ENCODE data around the gene GTF2H4. TPM values are rescaled to one million over a fixed set of nuclear protein-coding genes. Genes with fewer than 3 reads are reported as not detected.

The GTF2H4 gene
- polyA plus RNA-seq, 1 donor from 2014 or later: 101 TPM

DNA sequence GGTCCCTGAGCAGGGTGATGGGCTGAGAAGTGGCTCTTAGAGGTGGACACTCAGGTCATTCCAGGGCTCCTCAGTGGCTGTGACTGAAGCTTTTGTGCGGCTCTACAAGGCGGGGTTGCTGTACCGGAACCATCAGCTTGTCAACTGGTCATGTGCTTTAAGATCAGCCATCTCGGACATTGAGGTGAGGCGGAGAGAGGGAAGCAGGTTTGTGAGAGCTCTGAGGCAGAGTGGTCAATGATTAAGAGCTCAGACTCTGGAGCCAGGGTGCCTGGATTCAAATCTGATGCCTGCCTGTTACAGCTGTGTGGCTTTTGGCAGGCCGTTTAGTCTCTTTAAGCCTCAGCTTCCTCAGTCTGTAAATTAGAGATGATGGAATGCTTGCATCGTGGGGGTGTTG, 9.0 kb downstream of the GTF2H4 start:
- Histone ChIP-seq H3K79me2 (replicated peaks; ENCODE audit: insufficient read depth, low read length) (no peaks in the 10 kb centered on the region), H3K9ac (ENCODE audit: low read length) (no peak overlapping the region), H3K9me2 (ENCODE audit: insufficient read depth, low read length) (no peaks in the 10 kb centered on the region), H3K27ac (ENCODE audit: low read length) (no peak overlapping the region), H4K20me1 (ENCODE audit: insufficient read depth) (no peaks in the 10 kb centered on the region), H3K36me3 (ENCODE audit: insufficient read depth, low read length) (peaks cover 7% of the 10 kb centered on the region), H3K4me3 (ENCODE audit: low read length) (no peak overlapping the region), H3K4me2 (ENCODE audit: low read length) (no peak overlapping the region), H3K27me3 (ENCODE audit: insufficient read depth, low read depth, low read length) (no peaks in the 10 kb centered on the region), H3F3A (ENCODE audit: insufficient read depth, low read length, poor library complexity, severe bottlenecking) (no peaks in the 10 kb centered on the region), H2AFZ (ENCODE audit: low read depth, low read length) (no peak overlapping the region), H3K9me3 (ENCODE audit: low read length) (no peaks in the 10 kb centered on the region)
- TF ChIP-seq EP300 (conservative IDR thresholded peaks at IDR 0.05; ENCODE audit: poor library complexity, severe bottlenecking) (no peak), TAF1 (IDR thresholded peaks at IDR 0.05; ENCODE audit: low read depth) (no peak), MXI1 (conservative IDR thresholded peaks at IDR 0.05; ENCODE audit: poor library complexity, severe bottlenecking) (no peak)
- TF ChIP-seq, protein P1, sequence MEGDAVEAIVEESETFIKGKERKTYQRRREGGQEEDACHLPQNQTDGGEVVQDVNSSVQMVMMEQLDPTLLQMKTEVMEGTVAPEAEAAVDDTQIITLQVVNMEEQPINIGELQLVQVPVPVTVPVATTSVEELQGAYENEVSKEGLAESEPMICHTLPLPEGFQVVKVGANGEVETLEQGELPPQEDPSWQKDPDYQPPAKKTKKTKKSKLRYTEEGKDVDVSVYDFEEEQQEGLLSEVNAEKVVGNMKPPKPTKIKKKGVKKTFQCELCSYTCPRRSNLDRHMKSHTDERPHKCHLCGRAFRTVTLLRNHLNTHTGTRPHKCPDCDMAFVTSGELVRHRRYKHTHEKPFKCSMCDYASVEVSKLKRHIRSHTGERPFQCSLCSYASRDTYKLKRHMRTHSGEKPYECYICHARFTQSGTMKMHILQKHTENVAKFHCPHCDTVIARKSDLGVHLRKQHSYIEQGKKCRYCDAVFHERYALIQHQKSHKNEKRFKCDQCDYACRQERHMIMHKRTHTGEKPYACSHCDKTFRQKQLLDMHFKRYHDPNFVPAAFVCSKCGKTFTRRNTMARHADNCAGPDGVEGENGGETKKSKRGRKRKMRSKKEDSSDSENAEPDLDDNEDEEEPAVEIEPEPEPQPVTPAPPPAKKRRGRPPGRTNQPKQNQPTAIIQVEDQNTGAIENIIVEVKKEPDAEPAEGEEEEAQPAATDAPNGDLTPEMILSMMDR (IDR thresholded peaks at IDR 0.05; ENCODE audit: poor library complexity, severe bottlenecking): no peak

DNA sequence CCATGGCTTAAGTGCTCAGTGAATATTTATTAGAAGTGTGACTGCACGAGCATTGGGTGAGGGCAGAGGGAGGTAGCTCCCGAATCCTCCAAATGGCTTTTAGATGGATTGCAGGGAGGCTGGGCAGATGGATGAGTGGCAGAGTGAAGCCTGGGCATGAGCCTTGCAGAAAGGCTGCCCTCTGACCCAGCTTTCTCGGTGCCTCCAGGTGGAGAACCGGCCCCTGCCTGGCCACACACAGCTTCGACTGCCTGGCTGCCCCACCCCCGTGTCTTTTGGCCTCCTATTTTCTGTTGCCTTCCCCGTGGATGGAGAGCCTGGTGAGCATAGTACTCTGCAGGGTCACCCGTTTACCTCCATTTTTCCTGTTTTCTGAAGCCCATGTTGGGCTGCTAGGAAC, 9.5 kb downstream of the GTF2H4 start:
- Histone ChIP-seq H3K27me3 (ENCODE audit: insufficient read depth, low read depth, low read length) (no peaks in the 10 kb centered on the region), H3F3A (ENCODE audit: insufficient read depth, low read length, poor library complexity, severe bottlenecking) (no peaks in the 10 kb centered on the region), H3K9me2 (ENCODE audit: insufficient read depth, low read length) (no peaks in the 10 kb centered on the region), H4K20me1 (ENCODE audit: insufficient read depth) (no peaks in the 10 kb centered on the region), H3K4me2 (ENCODE audit: low read length) (no peak overlapping the region), H2AFZ (ENCODE audit: low read depth, low read length) (no peak overlapping the region), H3K27ac (ENCODE audit: low read length) (no peak overlapping the region), H3K36me3 (ENCODE audit: insufficient read depth, low read length) (peaks cover 7% of the 10 kb centered on the region), H3K79me2 (replicated peaks; ENCODE audit: insufficient read depth, low read length) (no peaks in the 10 kb centered on the region), H3K4me3 (ENCODE audit: low read length) (no peak overlapping the region), H3K9me3 (ENCODE audit: low read length) (no peaks in the 10 kb centered on the region), H3K9ac (ENCODE audit: low read length) (no peak overlapping the region)
- TF ChIP-seq POLR2AphosphoS5 (IDR thresholded peaks at IDR 0.05): no peak
- TF ChIP-seq RAD21 (conservative IDR thresholded peaks at IDR 0.05): no peak
- TF ChIP-seq TAF1 (IDR thresholded peaks at IDR 0.05; ENCODE audit: low read depth): no peak
- TF ChIP-seq SMC3 (conservative IDR thresholded peaks at IDR 0.05; ENCODE audit: poor library complexity): no peak
- TF ChIP-seq MXI1 (conservative IDR thresholded peaks at IDR 0.05; ENCODE audit: poor library complexity, severe bottlenecking): no peak
- no peak for TF ChIP-seq EZH2 (IDR thresholded peaks at IDR 0.05; ENCODE audit: borderline replicate concordance, insufficient read depth, low read length, poor library complexity, severe bottlenecking)
- TF ChIP-seq, protein P2, sequence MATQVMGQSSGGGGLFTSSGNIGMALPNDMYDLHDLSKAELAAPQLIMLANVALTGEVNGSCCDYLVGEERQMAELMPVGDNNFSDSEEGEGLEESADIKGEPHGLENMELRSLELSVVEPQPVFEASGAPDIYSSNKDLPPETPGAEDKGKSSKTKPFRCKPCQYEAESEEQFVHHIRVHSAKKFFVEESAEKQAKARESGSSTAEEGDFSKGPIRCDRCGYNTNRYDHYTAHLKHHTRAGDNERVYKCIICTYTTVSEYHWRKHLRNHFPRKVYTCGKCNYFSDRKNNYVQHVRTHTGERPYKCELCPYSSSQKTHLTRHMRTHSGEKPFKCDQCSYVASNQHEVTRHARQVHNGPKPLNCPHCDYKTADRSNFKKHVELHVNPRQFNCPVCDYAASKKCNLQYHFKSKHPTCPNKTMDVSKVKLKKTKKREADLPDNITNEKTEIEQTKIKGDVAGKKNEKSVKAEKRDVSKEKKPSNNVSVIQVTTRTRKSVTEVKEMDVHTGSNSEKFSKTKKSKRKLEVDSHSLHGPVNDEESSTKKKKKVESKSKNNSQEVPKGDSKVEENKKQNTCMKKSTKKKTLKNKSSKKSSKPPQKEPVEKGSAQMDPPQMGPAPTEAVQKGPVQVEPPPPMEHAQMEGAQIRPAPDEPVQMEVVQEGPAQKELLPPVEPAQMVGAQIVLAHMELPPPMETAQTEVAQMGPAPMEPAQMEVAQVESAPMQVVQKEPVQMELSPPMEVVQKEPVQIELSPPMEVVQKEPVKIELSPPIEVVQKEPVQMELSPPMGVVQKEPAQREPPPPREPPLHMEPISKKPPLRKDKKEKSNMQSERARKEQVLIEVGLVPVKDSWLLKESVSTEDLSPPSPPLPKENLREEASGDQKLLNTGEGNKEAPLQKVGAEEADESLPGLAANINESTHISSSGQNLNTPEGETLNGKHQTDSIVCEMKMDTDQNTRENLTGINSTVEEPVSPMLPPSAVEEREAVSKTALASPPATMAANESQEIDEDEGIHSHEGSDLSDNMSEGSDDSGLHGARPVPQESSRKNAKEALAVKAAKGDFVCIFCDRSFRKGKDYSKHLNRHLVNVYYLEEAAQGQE (IDR thresholded peaks at IDR 0.05; ENCODE audit: borderline replicate concordance): no peak
- TF ChIP-seq, protein P1 (IDR thresholded peaks at IDR 0.05; ENCODE audit: poor library complexity, severe bottlenecking): no peak
- no peak for TF ChIP-seq EP300 (conservative IDR thresholded peaks at IDR 0.05; ENCODE audit: poor library complexity, severe bottlenecking)
